CD4-positive, alpha-beta T cell treated with Interleukin-1 beta for 1 hour (primary cell): Measurements from ENCODE around the gene TEKT4.
"Not testable (repeated sequence)": the region's sequence is repeated elsewhere in the genome, so short reads cannot be mapped to it uniquely, and the experiment has no call there.

Source experiments
- DNase-seq, 2 donors: peaks; one replicate each; pipeline ENCODE4 v3.0.0-alpha.2; 2020 to 2022

Gene TEKT4

DNA sequence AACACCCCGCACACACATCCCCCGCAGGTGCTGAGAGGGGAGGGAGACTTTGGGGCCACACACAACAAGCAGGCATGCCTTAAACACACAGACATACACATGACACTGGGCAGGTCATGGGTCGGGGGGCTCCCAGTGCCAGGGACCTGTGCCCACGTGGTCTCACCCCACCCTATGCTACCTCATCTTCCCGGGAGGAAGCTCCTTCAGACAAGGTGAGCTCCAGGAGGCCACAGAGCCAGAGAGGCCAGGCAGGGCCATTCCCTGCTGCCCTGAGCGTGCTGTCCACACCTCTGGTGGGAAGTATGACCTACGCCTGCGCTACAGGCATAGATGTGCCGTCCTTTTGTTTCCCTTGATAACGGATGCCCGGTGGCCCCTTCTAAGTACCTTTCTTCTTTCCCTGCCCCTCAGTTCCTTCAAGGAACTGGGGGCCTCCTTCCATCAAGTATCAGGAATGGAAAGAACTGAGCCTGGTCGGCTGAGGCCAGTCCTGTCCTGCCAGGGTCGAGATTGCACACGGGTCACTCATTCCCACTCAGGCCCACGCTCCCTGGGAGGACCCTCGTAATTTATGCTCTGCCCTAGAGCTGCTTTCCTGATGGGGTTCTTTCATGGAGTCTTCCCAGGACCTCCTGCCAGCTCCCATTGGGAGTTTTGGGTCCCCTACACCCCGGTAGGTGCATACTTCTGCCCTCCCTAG is 4.7 kb downstream of the TEKT4 start:
- DNase-seq = no peak

- no peak for DNase-seq
These were observed 5.3 kb downstream of the TEKT4 start for GRCh38 chr2:94876523-94876863.

DNA sequence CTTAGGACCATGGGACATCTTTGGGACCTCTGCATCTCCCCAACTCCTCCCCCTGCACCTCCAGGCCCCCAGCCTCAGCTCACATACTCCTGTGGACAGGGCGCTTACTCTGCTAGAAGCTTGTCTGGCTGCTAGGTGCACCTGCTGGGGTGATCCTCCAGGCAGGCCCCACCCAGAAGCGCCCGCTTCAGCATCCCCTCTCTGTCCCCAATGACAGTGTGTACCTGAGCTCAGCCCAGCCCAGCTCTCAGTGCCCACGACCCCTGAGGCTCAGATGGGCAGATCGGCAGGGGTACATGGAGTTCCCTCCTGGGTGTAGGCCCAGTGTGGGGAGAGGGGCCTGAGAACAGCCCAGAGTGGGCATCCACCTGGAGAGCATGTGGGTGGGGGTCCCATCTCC is 5.9 kb downstream of the TEKT4 start:
- DNase-seq = no peak

GRCh38 chr2:94878575-94878974 is 7.3 kb downstream of the TEKT4 start:
- DNase-seq = not testable (repeated sequence)

GRCh38 chr2:94879314-94879981 is 8.2 kb downstream of the TEKT4 start:
- DNase-seq = no peak

DNA sequence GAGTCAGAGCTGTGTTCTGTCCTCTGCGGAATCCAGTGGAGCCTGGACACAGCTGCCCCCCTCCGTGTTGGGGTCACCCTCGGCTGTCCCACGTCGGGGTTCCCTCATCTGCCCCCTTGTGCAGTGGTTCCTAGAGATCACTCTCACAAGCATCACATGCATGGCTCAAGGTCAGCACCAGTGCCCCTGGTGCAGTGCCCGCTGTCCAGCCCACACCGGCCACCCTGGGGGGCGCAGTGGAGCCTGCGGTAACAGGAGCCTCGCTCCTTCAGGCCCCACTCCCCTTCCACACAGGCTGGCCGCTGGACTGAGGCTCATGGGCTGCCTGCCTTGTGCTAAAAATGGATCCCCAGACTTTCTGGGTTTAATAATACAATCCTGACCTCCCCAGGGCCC is 8.8 kb downstream of the TEKT4 start:
- no peak for DNase-seq

DNA sequence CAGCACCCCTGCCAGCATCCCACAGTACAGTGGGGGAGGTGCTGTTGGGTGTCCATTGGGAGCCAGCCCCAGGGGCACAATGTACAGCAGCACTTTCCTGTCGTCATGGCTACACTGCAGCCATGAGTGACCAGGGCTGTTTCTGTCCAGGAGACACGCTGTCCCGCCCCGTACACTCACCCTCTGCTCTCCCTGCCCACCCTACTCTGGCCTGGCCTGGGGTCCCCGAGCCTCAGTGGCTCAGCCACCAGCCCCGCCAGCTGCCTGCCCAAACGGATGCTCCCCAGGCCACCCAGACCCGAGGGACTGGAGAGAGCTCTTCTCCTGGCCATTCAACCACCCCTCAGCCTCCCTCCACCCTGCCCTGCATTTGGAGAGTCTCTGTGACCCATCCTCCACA is 9.3 kb downstream of the TEKT4 start:
- no peak for DNase-seq

GRCh38 chr2:94881070-94881469 is 9.8 kb downstream of the TEKT4 start:
- DNase-seq = no peak

GRCh38 chr2:94890234-94890633 is 19.0 kb downstream of the TEKT4 start:
- no peak for DNase-seq

DNA sequence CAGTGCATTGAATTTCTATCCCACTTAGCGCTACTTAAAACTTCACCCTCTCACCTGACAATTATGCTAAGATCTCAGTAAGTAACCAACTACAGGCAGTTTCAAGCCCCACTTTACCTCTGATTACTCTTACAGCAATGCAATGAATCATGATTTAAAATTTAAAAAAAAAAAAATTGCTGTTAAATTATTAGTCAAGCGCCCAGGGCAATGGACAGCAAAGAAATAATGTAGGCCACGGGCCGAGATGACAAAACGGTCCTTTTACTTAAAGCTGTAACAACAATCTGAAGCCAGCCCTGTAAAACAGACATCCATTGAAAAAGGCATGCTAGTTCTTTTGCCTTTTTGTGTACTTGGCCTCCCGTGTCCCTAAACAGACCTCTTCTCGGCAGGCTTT is 24.0 kb downstream of the TEKT4 start:
- not testable (repeated sequence) for DNase-seq

- DNase-seq = not testable (repeated sequence)
These were observed 35.7 kb downstream of the TEKT4 start for GRCh38 chr2:94906976-94907375.

GRCh38 chr2:94923196-94923595 is 52.0 kb downstream of the TEKT4 start:
- DNase-seq = no peak

GRCh38 chr2:94924999-94925398 is 53.8 kb downstream of the TEKT4 start:
- not testable (repeated sequence) for DNase-seq
